CD4-positive, alpha-beta T cell (primary cell): ENCODE measurements around the gene ZC3H18. TPM values are rescaled to one million over a fixed set of nuclear protein-coding genes. Genes with fewer than 3 reads are reported as not detected.

ENCODE experiments used
- ATAC-seq: fragments of 200-7000 bp; cut with Tn5 transposase; one replicate; pipeline ENCODE4 v1.10.0; 2022; ENCODE audit warnings: mild to moderate bottlenecking; ENCODE audit not compliant: poor library complexity
- CTCF ChIA-PET: fragments of 350-600 bp; sonication (Branson Sonifier 250); formaldehyde crosslinking; loops from one replicate; lab custom pipeline; 2021; ENCODE audit warnings: antibody characterized with exemption, inconsistent platforms; lab: Charles Lee
- POLR2A ChIA-PET: fragments of 350-600 bp; sonication (Branson Sonifier 250); formaldehyde crosslinking; loops from one replicate; lab custom pipeline; 2021; ENCODE audit warnings: antibody characterized with exemption, inconsistent platforms; lab: Charles Lee
- DNase-seq, 14 experiments: peaks; one replicate each; pipeline ENCODE4 v3.0.0-alpha.2; 2013 to 2020; ENCODE audit warnings: mixed read lengths in 2 of 14
- H3K27ac ChIP-seq, 2 donors: one replicate each; pipeline versions ENCODE4 v1.5.1 to v1.7.0; 2013; ENCODE audit warnings: low read length in 2 of 2, low read depth in 1 of 2, mild to moderate bottlenecking in 1 of 2
- H3K27me3 ChIP-seq, 2 experiments: 1 replicate in 1 of 2; 2 replicates in 1 of 2; pipeline versions ENCODE4 v1.6.1 to v1.7.0; 2013; ENCODE audit warnings: low read length in 2 of 2, control low read depth in 1 of 2, mild to moderate bottlenecking in 1 of 2, moderate library complexity in 1 of 2; ENCODE audit not compliant: insufficient read depth in 2 of 2, control insufficient read depth in 1 of 2
- H3K36me3 ChIP-seq: one replicate; pipeline ENCODE4 v1.6.1; 2013; ENCODE audit warnings: low read length, control low read depth; ENCODE audit not compliant: insufficient read depth
- H3K4me1 ChIP-seq: one replicate; pipeline ENCODE4 v1.6.1; 2013; ENCODE audit warnings: low read length, control low read depth; ENCODE audit not compliant: insufficient read depth
- H3K4me3 ChIP-seq: one replicate; pipeline ENCODE4 v1.5.1; 2013; ENCODE audit warnings: mild to moderate bottlenecking, low read length, moderate library complexity
- H3K9me3 ChIP-seq, 2 experiments: 1 replicate in 1 of 2; 2 replicates in 1 of 2; pipeline versions ENCODE4 v1.6.1 to v1.7.0; 2013; ENCODE audit warnings: low read length in 2 of 2, mild to moderate bottlenecking in 2 of 2, control low read depth in 1 of 2, moderate library complexity in 1 of 2; ENCODE audit not compliant: control insufficient read depth in 1 of 2, insufficient read depth in 1 of 2
- H3K27ac Mint-ChIP-seq: one replicate; pipeline ENCODE4 v1.8.0; 2020; ENCODE audit warnings: mixed read lengths
- H3K27me3 Mint-ChIP-seq: one replicate; pipeline ENCODE4 v1.8.0; 2021; ENCODE audit warnings: mixed read lengths
- H3K36me3 Mint-ChIP-seq: one replicate; pipeline ENCODE4 v1.8.0; 2021; ENCODE audit warnings: low read depth, mixed read lengths
- H3K4me1 Mint-ChIP-seq: one replicate; pipeline ENCODE4 v1.8.0; 2021; ENCODE audit warnings: low read depth, mixed read lengths
- H3K4me3 Mint-ChIP-seq: one replicate; pipeline ENCODE4 v1.8.0; 2020; ENCODE audit warnings: mild to moderate bottlenecking, mixed read lengths
- H3K9me3 Mint-ChIP-seq: one replicate; pipeline ENCODE4 v1.8.0; 2020; ENCODE audit warnings: mixed read lengths
- CTCF ChIP-seq: fragments of 200-600 bp; IDR thresholded peaks from one replicate; pipeline ENCODE4 v1.8.0; 2022; ENCODE audit warnings: antibody characterized with exemption, mild to moderate bottlenecking
- intact Hi-C, 2 experiments: fragments of 100-400 bp; cut with DNase I in 1 of 2; cut with micrococcal nuclease in 1 of 2; formaldehyde crosslinking; loops; one replicate each; pipeline versions ENCODE4 v1.15.1 to v1.9.0; 2023 to 2025; cut with DNase I, micrococcal nuclease
- total RNA-seq, 174 experiments: library from RNA in 2 of 174; stranded (reverse) in 2 of 174; gene quantifications; one replicate each; pipeline ENCODE4 v1.2.3 and lab custom pipeline; 2021 to 2026

ZC3H18 gene
- total RNA-seq, 2 experiments from 2014 or later: 92.6 to 93.7 TPM

GRCh38 chr16:88535191-88535856, 34.9 kb upstream of the ZC3H18 start:
- Mint-ChIP-seq H3K4me1 (peaks cover 11% of the 10 kb centered on the region), H3K27me3 (no peaks in the 10 kb centered on the region), H3K9me3 (no peaks in the 10 kb centered on the region), H3K27ac (peak overlapping the region; percentile 68), H3K36me3 (no peaks in the 10 kb centered on the region), H3K4me3 (peak overlapping the region; percentile 84)
- POLR2A ChIA-PET: no interaction called here
- Histone ChIP-seq H3K9me3 (peaks cover 0 to 9% of the 10 kb centered on the region in 2 experiments), H3K36me3 (no peaks in the 10 kb centered on the region), H3K4me3 (no peak overlapping the region), H3K27me3 (peaks cover 8 to 11% of the 10 kb centered on the region in 2 experiments), H3K27ac (no peak overlapping the region), H3K4me1 (peaks cover 10% of the 10 kb centered on the region)
- intact Hi-C loops: loop anchor here in 1 of 2 experiments (2.0 to 10.0 kb wide), 2 partner anchors 27 to 581 kb away; partner anchors contain the start of gene BANP
- no peak for ATAC-seq
- CTCF ChIA-PET: interaction anchor here (0.5 kb wide), 1 partner anchor 491 kb away, joined by 3 read pairs; no protein-coding TSS in a partner anchor
- peak in 2 of 14 experiments; percentile 12 to 36 for DNase-seq
- no peak for TF ChIP-seq CTCF

GRCh38 chr16:88535857-88536222, 34.4 kb upstream of the ZC3H18 start:
- H3K36me3 Mint-ChIP-seq: no peaks in the 10 kb centered on the region
- no peak for DNase-seq
- Histone ChIP-seq H3K27me3 (peaks cover 12 to 15% of the 10 kb centered on the region in 2 experiments), H3K27ac (no peak overlapping the region), H3K36me3 (no peaks in the 10 kb centered on the region), H3K4me3 (no peak overlapping the region), H3K9me3 (peaks cover 0 to 14% of the 10 kb centered on the region in 2 experiments), H3K4me1 (peaks cover 10% of the 10 kb centered on the region)
- H3K27me3 Mint-ChIP-seq: peaks cover 4% of the 10 kb centered on the region
- ChIA-PET POLR2A (interaction anchor here (1.2 kb wide), 1 partner anchor 34 kb away, joined by 4 read pairs; the partner anchor contains the start of gene ZC3H18), CTCF (interaction anchor here (0.5 kb wide), 1 partner anchor 490 kb away, joined by 3 read pairs; no protein-coding TSS in a partner anchor)
- no peak for TF ChIP-seq CTCF
- peaks cover 11% of the 10 kb centered on the region for H3K4me1 Mint-ChIP-seq
- intact Hi-C loops: loop anchor here in 1 of 2 experiments (2.0 to 10.0 kb wide), 2 partner anchors 27 to 581 kb away; partner anchors contain the start of gene BANP
- no peaks in the 10 kb centered on the region for H3K9me3 Mint-ChIP-seq
- ATAC-seq: no peak
- H3K27ac Mint-ChIP-seq: peak overlapping the region; percentile 68
- peak overlapping the region; percentile 84 for H3K4me3 Mint-ChIP-seq

- H3K4me1 Mint-ChIP-seq: peaks cover 11% of the 10 kb centered on the region
- intact Hi-C loops: loop anchor here in 1 of 2 experiments (10.0 kb wide), 1 partner anchor 582 kb away; the partner anchor contains the start of gene BANP
- Histone ChIP-seq H3K9me3 (peaks cover 0 to 14% of the 10 kb centered on the region in 2 experiments), H3K4me1 (peaks cover 10% of the 10 kb centered on the region), H3K36me3 (no peaks in the 10 kb centered on the region), H3K27me3 (peaks cover 12 to 16% of the 10 kb centered on the region in 2 experiments), H3K4me3 (no peak overlapping the region), H3K27ac (no peak overlapping the region)
- DNase-seq (no peak), ATAC-seq (no peak)
- H3K27me3 Mint-ChIP-seq: peaks cover 9% of the 10 kb centered on the region
- no peaks in the 10 kb centered on the region for H3K9me3 Mint-ChIP-seq
- ChIA-PET CTCF (no interaction called here), POLR2A (interaction anchor here (1.2 kb wide), 1 partner anchor 33 kb away, joined by 4 read pairs; the partner anchor contains the start of gene ZC3H18)
- no peaks in the 10 kb centered on the region for H3K36me3 Mint-ChIP-seq
- TF ChIP-seq CTCF: no peak
- no peak overlapping the region for H3K27ac Mint-ChIP-seq
- H3K4me3 Mint-ChIP-seq: peak overlapping the region; percentile 84
Observed at GRCh38 chr16:88536510-88536909, 33.7 kb upstream of the ZC3H18 start.
